CD14-positive monocyte (primary cell): Measurements from ENCODE around the gene CXCR2. TPM values are rescaled to one million over a fixed set of nuclear protein-coding genes. Genes with fewer than 3 reads are reported as not detected.
A peak's percentile ranks its signal among the peaks of the same experiment; 100 is the strongest.

Experiments used
- DNase-seq, 3 donors: peaks; one replicate each; pipeline ENCODE4 v3.0.0-alpha.2; 2011 to 2022
- H2AFZ ChIP-seq: 2 replicates; pipeline ENCODE4 v1.6.0; 2012; ENCODE audit warnings: mild to moderate bottlenecking, low read depth, low read length, inconsistent platforms; ENCODE audit not compliant: insufficient read depth, poor library complexity, severe bottlenecking
- H3K27ac ChIP-seq, 2 donors: 1 replicate in 1 of 2; 2 replicates in 1 of 2; pipeline ENCODE4 v1.5.1; 2012 to 2013; ENCODE audit warnings: low read length in 2 of 2, control low read depth in 1 of 2, inconsistent platforms in 1 of 2, low read depth in 1 of 2, mild to moderate bottlenecking in 1 of 2
- H3K27me3 ChIP-seq, 2 donors: one replicate each; pipeline versions ENCODE4 v1.6.0 to v1.6.1; 2011 to 2013; ENCODE audit warnings: low read length in 2 of 2; ENCODE audit not compliant: control insufficient read depth in 2 of 2, insufficient read depth in 2 of 2
- H3K36me3 ChIP-seq, 2 donors: replicated peaks in 1 of 2; 1 replicate in 1 of 2; 2 replicates in 1 of 2; pipeline versions ENCODE4 v1.5.1 to v1.6.1; 2012 to 2013; ENCODE audit warnings: low read length in 2 of 2, control low read depth in 1 of 2, inconsistent platforms in 1 of 2, mild to moderate bottlenecking in 1 of 2; ENCODE audit not compliant: insufficient read depth in 2 of 2, control insufficient read depth in 1 of 2
- H3K4me1 ChIP-seq, 2 donors: 1 replicate in 1 of 2; 2 replicates in 1 of 2; pipeline versions ENCODE4 v1.5.1 to v1.6.1; 2012 to 2013; ENCODE audit warnings: low read length in 2 of 2, control low read depth in 1 of 2, inconsistent platforms in 1 of 2, mild to moderate bottlenecking in 1 of 2, moderate library complexity in 1 of 2; ENCODE audit not compliant: insufficient read depth in 2 of 2, control insufficient read depth in 1 of 2
- H3K4me2 ChIP-seq: replicated peaks from 2 replicates; pipeline ENCODE3; 2012; ENCODE audit warnings: low read length, moderate library complexity, mild to moderate bottlenecking; ENCODE audit not compliant: poor library complexity, severe bottlenecking; ENCODE audit errors: extremely low read depth
- H3K4me3 ChIP-seq, 3 experiments: fragments of 200-600 bp in 1 of 3; sonication (generic) in 1 of 3; replicated peaks in 1 of 3; 1 replicate in 2 of 3; 2 replicates in 1 of 3; pipeline ENCODE4 v1.5.1; 2011 to 2013; ENCODE audit warnings: low read length in 3 of 3, mild to moderate bottlenecking in 3 of 3, control low read depth in 2 of 3, low read depth in 2 of 3, inconsistent platforms in 1 of 3, moderate library complexity in 1 of 3
- H3K79me2 ChIP-seq: 2 replicates; pipeline ENCODE4 v1.6.0; 2012; ENCODE audit warnings: mild to moderate bottlenecking, control low read depth, inconsistent platforms, low read length, moderate library complexity; ENCODE audit not compliant: insufficient read depth
- H3K9ac ChIP-seq: 2 replicates; pipeline ENCODE4 v1.6.0; 2017; ENCODE audit warnings: low read length, mild to moderate bottlenecking; ENCODE audit not compliant: insufficient read depth, poor library complexity, severe bottlenecking
- H3K9me3 ChIP-seq, 2 donors: replicated peaks in 1 of 2; 1 replicate in 1 of 2; 2 replicates in 1 of 2; pipeline versions ENCODE4 v1.5.1 to v1.6.1; 2012 to 2013; ENCODE audit warnings: low read length in 2 of 2, control low read depth in 1 of 2; ENCODE audit not compliant: control insufficient read depth in 1 of 2, insufficient read depth in 1 of 2
- H4K20me1 ChIP-seq: 2 replicates; pipeline ENCODE4 v1.6.0; 2012; ENCODE audit warnings: mild to moderate bottlenecking, low read length, control low read depth, moderate library complexity; ENCODE audit not compliant: insufficient read depth
- H3K27ac Mint-ChIP-seq, 7 donors: one replicate each; pipeline ENCODE4 v1.8.0; 2020; ENCODE audit warnings: mild to moderate bottlenecking in 7 of 7, mixed read lengths in 7 of 7, moderate library complexity in 6 of 7, inconsistent platforms in 2 of 7
- H3K27me3 Mint-ChIP-seq, 3 donors: one replicate each; pipeline ENCODE4 v1.8.0; 2021 to 2022; ENCODE audit warnings: low read depth in 3 of 3, mild to moderate bottlenecking in 3 of 3, mixed read lengths in 3 of 3, moderate library complexity in 3 of 3, inconsistent platforms in 1 of 3
- H3K36me3 Mint-ChIP-seq, 2 donors: one replicate each; pipeline ENCODE4 v1.8.0; 2020; ENCODE audit warnings: mixed read lengths in 2 of 2, inconsistent platforms in 1 of 2, mild to moderate bottlenecking in 1 of 2
- H3K4me1 Mint-ChIP-seq: one replicate; pipeline ENCODE4 v1.8.0; 2020; ENCODE audit warnings: mild to moderate bottlenecking, mixed read lengths
- H3K4me3 Mint-ChIP-seq, 2 donors: one replicate each; pipeline ENCODE4 v1.8.0; 2020; ENCODE audit warnings: mild to moderate bottlenecking in 2 of 2, mixed read lengths in 2 of 2, moderate library complexity in 1 of 2
- H3K9me3 Mint-ChIP-seq, 7 donors: one replicate each; pipeline ENCODE4 v1.8.0; 2020 to 2022; ENCODE audit warnings: mixed read lengths in 7 of 7, mild to moderate bottlenecking in 6 of 7, moderate library complexity in 6 of 7, inconsistent platforms in 2 of 7
- WGBS: methylation state at CpG from one replicate; pipeline ENCODE4 v1.1.5; 2013; ENCODE audit warnings: missing lambda C conversion rate; ENCODE audit not compliant: insufficient coverage; 5-methylcytosine and 5-hydroxymethylcytosine counted together
- intact Hi-C, 2 donors: fragments of 100-400 bp; cut with micrococcal nuclease; formaldehyde crosslinking; loops; one replicate each; pipeline versions ENCODE4 v1.15.0 to v1.15.1; 2023
- polyA plus RNA-seq, 3 donors: library from polyadenylated mRNA; depleted of rRNA in 1 of 3; unstranded in 2 of 3; stranded (reverse) in 1 of 3; fragments of 300-500 nt in 2 of 3; fragments of >200 nt in 1 of 3; fragmentation: Illumina TruSeq in 2 of 3; gene quantifications; 1 replicate in 2 of 3; 2 replicates in 1 of 3; pipeline ENCODE4 v1.2.3, GENCODE V29; 2012 to 2021
- TF ChIP-seq, protein P1 (sequence below): fragments of 200-600 bp; IDR thresholded peaks from one replicate; pipeline ENCODE4 v1.8.0; 2022; ENCODE audit warnings: antibody characterized with exemption, mild to moderate bottlenecking

CXCR2 gene
- polyA plus RNA-seq, 3 donors, result 7.8 to 33.5 (median 14.0) TPM

DNA sequence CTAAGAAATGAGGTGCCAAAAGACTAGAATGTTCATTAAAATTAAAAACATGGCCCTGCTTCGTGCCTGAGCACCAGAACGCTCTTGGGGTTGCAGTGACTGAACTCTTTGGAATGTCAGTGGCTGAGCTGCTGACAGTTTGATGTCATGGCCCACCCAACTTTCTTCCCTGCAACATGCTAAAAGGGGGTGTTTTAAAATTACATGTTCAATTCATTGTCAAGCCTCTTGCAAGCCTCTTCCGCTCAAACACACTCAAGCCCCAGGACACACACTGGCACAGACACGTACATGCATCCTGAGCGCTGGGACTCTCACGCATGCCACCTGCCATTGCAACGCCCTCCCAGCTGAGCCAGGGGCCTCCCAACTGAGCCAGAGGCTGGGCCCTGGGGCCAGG, 44.1 kb upstream of the CXCR2 start:
- no peak overlapping the region for H3K9ac ChIP-seq
- intact Hi-C loops, result no loop called here
- H3K36me3 ChIP-seq, result peaks cover 0 to 5% of the 10 kb centered on the region in 2 donors
- peaks cover 6 to 7% of the 10 kb centered on the region in 2 donors for H3K9me3 ChIP-seq
- Mint-ChIP-seq H3K27ac (peak overlapping the region in 1 of 7 donors; percentile 55), H3K27me3 (peaks cover 0 to 2% (median 0%) of the 10 kb centered on the region in 3 donors), H3K4me1 (peaks cover 26% of the 10 kb centered on the region), H3K9me3 (peaks cover 8 to 17% (median 11%) of the 10 kb centered on the region in 7 donors), H3K4me3 (no peak overlapping the region), H3K36me3 (peaks cover 12 to 26% of the 10 kb centered on the region in 2 donors)
- H3K27me3 ChIP-seq, result no peaks in the 10 kb centered on the region
- H3K27ac ChIP-seq, result peak overlapping the region in 1 of 2 donors; percentile 22
- no peak for DNase-seq
- H3K79me2 ChIP-seq, result no peaks in the 10 kb centered on the region
- TF ChIP-seq, protein P1, sequence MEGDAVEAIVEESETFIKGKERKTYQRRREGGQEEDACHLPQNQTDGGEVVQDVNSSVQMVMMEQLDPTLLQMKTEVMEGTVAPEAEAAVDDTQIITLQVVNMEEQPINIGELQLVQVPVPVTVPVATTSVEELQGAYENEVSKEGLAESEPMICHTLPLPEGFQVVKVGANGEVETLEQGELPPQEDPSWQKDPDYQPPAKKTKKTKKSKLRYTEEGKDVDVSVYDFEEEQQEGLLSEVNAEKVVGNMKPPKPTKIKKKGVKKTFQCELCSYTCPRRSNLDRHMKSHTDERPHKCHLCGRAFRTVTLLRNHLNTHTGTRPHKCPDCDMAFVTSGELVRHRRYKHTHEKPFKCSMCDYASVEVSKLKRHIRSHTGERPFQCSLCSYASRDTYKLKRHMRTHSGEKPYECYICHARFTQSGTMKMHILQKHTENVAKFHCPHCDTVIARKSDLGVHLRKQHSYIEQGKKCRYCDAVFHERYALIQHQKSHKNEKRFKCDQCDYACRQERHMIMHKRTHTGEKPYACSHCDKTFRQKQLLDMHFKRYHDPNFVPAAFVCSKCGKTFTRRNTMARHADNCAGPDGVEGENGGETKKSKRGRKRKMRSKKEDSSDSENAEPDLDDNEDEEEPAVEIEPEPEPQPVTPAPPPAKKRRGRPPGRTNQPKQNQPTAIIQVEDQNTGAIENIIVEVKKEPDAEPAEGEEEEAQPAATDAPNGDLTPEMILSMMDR, result no peak
- no peak overlapping the region for H3K4me2 ChIP-seq
- WGBS, result 92% methylated on average over 6 of the region's 7 CpGs
- no peaks in the 10 kb centered on the region for H4K20me1 ChIP-seq
- H3K4me3 ChIP-seq, result no peak overlapping the region
- peaks cover 18 to 24% of the 10 kb centered on the region in 2 donors for H3K4me1 ChIP-seq
- H2AFZ ChIP-seq, result peak overlapping the region; percentile 3

DNA sequence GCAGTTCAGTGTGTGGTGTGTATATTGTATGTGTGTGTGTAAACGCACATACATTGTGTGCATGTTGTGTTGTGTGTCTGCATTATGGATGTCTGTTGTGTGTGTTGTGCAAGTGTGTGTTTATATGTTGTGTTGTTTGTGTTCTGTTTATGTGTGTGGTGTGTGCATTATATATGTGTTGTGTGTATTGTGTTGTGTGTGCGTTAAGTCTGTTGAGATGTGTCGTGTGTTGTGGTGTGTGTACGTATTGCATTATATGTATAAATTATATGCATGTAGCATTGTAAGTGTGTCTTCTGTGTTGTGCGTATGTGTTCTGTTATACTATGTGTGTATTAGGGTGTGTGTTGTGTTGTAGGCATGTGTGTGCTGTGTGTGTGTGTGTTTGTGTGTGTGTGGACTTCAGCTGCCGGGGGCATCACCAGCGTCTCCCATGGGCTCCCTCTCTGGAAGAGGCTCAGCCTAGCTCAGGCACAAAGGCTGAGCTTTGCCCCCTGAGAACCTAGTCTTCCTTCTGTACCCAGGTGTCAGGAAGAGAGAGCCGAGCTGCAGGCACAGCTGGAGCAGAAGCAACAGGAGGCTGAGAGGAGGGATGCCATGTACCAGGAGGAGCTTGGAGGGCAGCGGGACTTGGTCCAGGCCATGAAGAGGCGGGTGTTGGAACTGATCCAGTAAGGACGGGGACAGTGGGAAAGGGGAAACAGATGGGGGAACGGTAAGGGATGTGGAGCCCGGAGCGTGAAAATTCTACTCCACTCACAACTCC, 43.1 kb upstream of the CXCR2 start:
- no peak for DNase-seq
- Histone ChIP-seq H3K4me2 (no peak overlapping the region), H2AFZ (no peak overlapping the region), H3K4me1 (peaks cover 18 to 24% of the 10 kb centered on the region in 2 donors), H3K27me3 (no peaks in the 10 kb centered on the region), H3K4me3 (no peak overlapping the region), H3K79me2 (no peaks in the 10 kb centered on the region), H3K9ac (no peak overlapping the region), H4K20me1 (no peaks in the 10 kb centered on the region), H3K36me3 (peaks cover 0 to 6% of the 10 kb centered on the region in 2 donors), H3K27ac (no peak overlapping the region), H3K9me3 (peaks cover 8 to 12% of the 10 kb centered on the region in 2 donors)
- Mint-ChIP-seq H3K36me3 (peaks cover 5 to 20% of the 10 kb centered on the region in 2 donors), H3K9me3 (peaks cover 8 to 25% (median 15%) of the 10 kb centered on the region in 7 donors), H3K4me1 (peaks cover 25% of the 10 kb centered on the region), H3K27me3 (peaks cover 0 to 4% (median 0%) of the 10 kb centered on the region in 3 donors), H3K27ac (peak overlapping the region in 1 of 7 donors; percentile 43), H3K4me3 (no peak overlapping the region)
- intact Hi-C loops, result no loop called here
- 96% methylated on average over 6 of the region's 14 CpGs for WGBS
- TF ChIP-seq, protein P1, result no peak
